GM03348 (cell line): Measurements from ENCODE around the gene NOXA1.

ENCODE experiments used
- DNase-seq: peaks from one replicate; pipeline ENCODE4 v3.0.0; 2012; ENCODE audit warnings: low spot score

NOXA1 gene

DNA sequence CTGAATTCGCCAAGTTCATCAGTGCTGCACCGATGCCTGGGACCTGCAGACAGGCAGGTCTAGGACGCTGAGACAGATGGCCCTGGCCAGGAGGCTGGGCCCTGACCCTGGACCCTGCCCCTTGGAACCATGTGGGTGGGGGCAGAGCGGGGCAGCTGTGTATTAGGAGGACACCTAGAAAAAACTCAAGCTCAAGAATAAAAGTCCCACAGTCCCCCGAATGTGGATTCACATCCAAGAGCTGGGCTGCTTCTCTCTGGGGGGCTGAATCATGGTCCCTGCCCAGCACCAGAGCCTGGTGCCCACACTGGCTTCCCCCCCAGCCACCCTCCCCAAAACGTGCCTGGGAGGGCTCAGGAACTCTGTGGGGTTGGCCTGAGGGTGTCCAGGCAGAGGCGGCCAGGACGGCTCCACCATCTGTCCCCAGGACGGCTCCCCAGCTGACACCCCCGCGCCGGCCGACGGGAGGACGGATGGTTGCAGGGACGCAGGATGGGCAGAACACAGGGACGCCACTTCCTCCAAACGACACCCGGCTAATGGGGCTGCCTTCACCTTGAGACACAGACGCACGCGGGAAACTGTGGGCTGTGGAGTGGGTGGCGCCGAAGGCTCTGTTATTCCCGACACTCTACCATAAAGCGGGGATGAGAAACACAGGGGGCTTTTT lies 35.2 kb upstream of the NOXA1 start:
- DNase-seq = no peak

DNA sequence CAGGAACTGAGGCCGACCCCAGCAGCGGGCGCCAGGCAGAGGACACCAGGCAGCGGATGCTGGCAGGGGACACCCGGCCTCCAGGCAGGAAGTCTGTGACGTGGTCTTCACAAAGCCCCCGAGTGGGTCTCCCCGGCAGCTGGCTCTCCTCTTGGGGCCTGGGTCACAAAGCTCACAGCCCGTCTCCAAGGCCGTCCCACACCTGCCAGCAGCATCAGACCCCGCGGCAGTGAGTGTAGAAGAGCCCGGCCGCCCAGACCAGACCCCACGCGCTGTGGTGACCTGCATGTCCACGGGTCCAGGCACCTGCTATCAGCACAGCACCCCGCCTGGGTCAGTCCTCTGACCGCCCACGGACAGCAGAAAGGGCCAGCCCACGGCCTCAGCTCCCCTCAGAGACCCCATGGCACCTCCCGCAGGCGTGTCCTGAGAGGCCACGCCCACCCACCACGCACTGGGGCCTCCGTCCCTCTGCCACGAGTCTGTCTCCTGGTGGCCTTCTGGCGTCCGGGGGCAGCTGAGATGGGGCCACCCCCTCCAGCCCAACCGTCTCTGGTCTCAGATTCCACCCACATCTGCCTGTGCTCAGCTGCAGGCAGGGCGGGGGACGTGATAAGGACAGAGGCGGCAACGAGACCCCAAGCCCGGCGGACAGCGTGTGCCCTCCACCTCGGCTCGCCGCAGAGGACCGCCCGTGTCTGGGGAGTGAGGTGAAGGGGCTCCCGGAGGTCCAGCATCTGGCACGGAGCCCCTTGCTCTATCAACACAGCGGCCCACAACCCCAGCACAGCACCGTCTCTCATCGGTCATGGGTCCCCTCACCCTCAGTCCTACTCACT lies 34.4 kb upstream of the NOXA1 start:
- DNase-seq = no peak

GRCh38 chr9:137389428-137389746 lies 33.8 kb upstream of the NOXA1 start:
- no peak for DNase-seq

GRCh38 chr9:137390553-137391410 lies 32.4 kb upstream of the NOXA1 start:
- no peak for DNase-seq

- DNase-seq = no peak
These were observed 31.8 kb upstream of the NOXA1 start for GRCh38 chr9:137391411-137391754.

- DNase-seq = no peak
These were observed 30.8 kb upstream of the NOXA1 start for GRCh38 chr9:137392232-137393007.

DNA sequence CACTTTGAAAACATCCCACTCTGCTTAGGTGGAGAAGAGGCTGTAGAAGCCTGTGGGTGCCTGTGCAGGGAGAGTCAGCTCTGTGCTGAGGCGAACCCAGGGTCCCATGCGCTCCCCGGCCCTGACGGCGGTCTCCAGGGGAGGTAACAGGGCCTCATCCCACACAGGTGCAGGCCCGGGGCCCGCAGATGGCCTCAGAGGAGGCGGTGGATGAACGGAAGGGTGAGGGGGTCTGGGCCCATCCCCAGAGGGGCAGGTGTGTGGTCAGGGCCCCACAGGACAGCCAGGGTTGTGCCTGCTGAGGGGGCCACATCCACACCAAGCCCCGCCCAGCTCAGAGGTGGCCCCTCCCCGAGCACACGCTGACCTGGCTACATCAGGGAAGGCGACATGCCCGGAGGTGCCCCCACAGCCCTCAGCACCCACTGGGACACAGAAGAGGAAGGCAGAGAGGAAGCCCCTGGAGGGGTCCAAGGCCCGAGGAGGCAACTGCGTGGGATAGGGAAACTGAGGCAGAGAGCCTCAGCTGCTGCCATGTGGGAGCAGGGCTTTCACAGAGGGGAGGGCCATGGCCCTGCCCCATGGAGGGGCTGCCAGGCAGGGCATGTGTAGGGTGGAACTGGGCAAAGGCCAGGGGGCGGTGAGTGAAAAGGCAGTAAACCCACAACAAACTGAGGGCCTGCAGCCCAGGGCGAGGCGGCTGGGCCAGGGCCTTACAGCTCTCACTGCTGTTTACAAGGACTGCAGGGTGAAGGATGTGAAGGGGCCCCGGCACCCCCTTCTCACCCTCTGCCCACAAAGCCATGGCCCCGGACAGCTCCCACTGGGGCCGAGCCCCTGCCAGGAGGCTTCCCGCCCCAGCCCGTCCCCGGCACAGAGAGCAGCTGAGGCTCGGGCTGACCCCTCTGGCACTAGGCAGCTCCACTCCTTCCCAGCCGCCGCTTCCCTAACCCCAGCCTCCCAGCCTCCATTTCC lies 29.7 kb upstream of the NOXA1 start:
- no peak for DNase-seq

DNA sequence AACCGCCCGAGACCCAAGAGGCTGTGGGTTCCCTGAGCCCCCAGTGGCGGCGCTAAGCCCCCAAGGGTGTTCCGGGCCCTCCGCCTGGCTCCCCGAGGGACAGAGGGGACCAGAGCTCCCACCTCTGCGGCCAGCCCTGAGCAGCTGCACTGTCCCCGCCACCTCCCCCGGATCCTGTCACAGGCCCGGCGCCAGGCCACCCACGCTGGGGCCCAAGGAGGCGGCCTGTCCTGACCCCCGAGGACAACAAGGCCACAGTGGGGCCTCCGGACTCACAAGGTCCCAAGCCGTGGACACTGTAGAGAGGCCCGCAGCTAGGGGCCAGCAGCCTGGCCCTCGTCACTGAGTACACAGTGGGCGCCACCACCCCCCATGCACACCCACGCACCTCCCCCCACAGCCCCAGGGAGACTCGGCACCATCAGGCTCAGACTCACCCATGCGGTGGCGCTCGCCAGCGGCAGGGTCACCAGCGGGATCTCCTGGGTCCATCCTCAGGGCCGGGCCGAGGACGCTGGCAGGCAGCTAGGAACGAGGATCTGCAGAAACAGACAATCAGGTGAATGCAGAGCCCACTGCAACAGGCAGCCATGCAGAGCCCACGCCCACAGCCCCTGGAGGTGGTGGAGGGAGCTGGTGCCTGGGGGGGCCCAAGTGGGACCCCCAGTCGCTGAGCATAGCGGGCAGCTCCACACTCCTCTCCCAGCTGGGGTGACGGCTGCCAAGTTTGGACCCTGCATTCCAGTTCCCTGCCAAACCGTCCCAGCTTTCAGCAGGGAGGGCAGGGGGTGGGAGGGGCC lies 28.1 kb upstream of the NOXA1 start:
- no peak for DNase-seq

DNA sequence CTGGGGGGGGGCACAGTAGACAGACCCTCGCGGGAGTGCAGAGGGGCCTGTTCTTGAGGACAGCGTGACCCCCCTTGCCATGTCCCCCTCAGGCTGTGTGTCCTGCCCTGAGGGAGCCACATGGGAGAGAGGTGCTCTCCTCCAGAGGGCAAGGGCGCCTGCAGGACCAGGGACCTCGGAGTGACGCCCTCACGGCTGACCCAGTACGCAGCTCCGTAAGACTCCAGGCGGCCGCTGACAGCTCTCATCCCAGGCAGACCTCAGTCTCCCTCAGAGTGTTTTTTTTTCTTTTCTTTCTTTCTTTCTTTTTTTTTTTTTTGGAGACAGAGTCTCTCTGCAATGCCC lies 27.6 kb upstream of the NOXA1 start:
- DNase-seq = no peak

- DNase-seq = no peak
These were observed 27.0 kb upstream of the NOXA1 start for GRCh38 chr9:137396227-137396626.

DNA sequence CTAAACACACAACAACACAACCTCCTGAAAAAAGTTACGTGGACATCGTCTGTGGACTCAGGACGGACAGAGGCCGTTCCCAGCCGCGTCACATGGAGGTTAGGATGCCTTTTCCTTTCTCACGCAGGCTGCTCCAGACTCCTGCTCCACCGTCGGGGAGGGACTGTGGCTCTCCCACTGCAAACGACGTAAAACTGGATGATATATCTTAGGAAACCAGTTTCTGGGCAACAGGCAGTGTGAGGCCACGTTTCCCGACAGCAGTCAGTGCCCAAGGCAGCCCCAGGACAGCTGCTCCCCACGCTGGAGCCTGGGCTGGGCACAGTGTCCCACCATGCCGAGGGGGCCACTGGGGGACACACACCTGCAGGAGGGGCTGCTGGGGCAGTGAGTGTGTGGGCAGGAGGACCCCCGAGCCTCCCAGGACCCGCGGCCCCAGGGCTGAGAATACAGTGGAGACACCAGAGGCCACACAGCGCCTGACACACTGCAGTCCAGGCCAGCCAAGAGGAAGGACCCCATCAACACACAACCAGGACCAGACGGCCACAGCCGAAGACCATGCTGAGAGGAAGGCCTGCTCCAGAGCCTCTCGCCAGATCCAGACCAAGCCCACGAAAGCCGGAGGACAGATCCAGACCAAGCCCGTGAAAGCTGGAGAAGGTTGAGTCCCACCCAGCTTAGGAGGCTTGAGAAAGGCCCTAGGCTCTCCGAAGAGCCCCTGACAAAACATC lies 26.4 kb upstream of the NOXA1 start:
- no peak for DNase-seq

- no peak for DNase-seq
These were observed 25.3 kb upstream of the NOXA1 start for GRCh38 chr9:137397675-137398423.

DNA sequence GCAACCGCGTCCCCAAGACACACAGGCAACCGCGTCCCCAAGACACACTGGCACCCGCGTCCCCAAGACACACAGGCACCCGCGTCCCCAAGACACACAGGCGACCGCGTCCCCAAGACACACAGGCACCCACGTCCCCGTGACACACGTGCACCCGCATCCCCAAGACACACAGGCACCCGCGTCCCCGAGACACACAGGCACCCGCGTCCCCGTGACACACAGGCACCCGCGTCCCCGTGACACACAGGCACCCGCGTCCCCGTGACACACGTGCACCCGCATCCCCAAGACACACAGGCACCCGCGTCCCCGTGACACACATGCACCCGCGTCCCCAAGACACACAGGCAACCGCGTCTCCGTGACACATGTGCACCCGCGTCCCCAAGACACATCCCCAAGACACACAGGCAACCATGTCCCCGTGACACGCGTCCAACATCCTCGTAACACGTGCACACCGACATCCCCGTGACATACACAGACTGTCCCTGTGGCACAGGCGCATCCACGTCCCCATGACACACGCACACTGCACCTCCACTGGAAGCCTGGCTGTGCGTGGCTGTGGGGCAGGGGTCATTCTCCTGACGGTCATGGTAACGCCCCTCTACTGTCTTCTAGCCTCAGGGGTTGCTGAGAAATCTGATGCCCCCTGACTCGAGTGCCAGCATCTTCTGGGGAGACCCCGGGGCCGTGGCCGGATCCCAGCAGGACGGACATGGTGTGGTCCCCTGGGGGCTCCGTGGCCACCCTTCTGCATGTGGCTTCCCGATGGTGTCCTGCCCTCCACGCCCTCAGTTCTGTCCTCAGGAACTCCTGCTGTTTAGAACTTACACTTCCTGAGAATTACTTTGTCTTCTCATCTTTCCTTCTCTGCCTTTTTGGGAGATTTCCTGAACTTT lies 24.4 kb upstream of the NOXA1 start:
- DNase-seq = no peak

- DNase-seq = no peak
These were observed 20.4 kb upstream of the NOXA1 start for GRCh38 chr9:137402746-137403145.

- DNase-seq = no peak
These were observed 19.9 kb upstream of the NOXA1 start for GRCh38 chr9:137403269-137403668.

DNA sequence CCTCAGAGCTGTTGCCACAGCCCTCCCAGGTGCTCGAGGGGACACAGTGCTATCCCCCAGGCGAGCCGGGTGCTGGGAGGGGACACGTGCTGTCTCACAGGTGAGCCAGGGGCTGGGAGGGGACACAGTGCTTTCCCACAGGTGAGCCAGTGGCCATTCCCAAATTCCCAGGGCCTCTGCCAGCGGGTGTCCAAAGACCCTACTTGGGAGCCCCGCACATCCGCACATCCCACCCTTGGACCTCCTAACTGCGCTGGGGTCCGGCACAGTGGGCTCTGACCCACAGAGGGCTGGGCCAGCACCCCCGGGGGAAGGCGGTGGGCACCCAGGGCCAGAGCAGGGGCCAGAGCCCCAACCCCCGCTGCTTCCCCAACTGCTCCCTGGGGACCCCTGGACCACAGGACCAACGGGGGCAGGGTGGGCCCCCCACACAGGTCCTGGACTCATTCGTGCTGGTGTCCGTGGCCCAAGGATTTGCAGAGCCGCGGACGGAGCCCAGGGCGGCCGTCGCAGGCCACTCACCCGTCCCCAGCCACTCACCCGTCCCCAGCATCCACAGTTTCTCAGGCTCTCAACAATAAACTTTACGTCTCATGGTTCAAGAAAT lies 18.1 kb upstream of the NOXA1 start:
- DNase-seq = no peak

- DNase-seq = no peak
These were observed 17.5 kb upstream of the NOXA1 start for GRCh38 chr9:137405677-137406081.
